Vagina (tissue), 2 donors: ENCODE data around the gene SPR.

Experiments
- CTCF ChIP-seq, 3 experiments: fragments of 450-650 bp in 2 of 3; fragments of 200-600 bp in 1 of 3; sonication (generic) in 1 of 3; IDR thresholded peaks; one replicate each; pipeline ENCODE4 v1.5.1; 2017 to 2019; ENCODE audit warnings: antibody characterized with exemption in 3 of 3, mild to moderate bottlenecking in 2 of 3, moderate library complexity in 2 of 3
- POLR2A ChIP-seq, 2 donors: fragments of 450-650 bp; IDR thresholded peaks; one replicate each; pipeline ENCODE4 v1.6.1; 2017; ENCODE audit warnings: antibody characterized with exemption in 2 of 2, mild to moderate bottlenecking in 2 of 2, moderate library complexity in 2 of 2
- POLR2AphosphoS5 ChIP-seq, 2 donors: sonication (generic); formaldehyde crosslinking; IDR thresholded peaks; one replicate each; pipeline ENCODE4 v1.9.0; 2017; ENCODE audit warnings: antibody characterized with exemption in 2 of 2, mild to moderate bottlenecking in 2 of 2, low read depth in 1 of 2; ENCODE audit not compliant: insufficient read depth in 1 of 2

GRCh38 chr2:72925328-72925943 lies 38.2 kb downstream of the SPR start:
- TF ChIP-seq POLR2AphosphoS5 (IDR thresholded peaks at IDR 0.05; ENCODE audit: insufficient read depth in 1 of 2, low read depth in 1 of 2) (no peak), CTCF (IDR thresholded peaks at IDR 0.05) (no peak), POLR2A (IDR thresholded peaks at IDR 0.05) (no peak)
